Coronary artery (tissue), 2 donors: ENCODE results near the gene CLNK.

Source experiments
- DNase-seq: peaks from one replicate; pipeline ENCODE4 v3.0.0-alpha.2; 2017; ENCODE audit warnings: low spot score
- H3K27ac ChIP-seq, 2 donors: fragments of 200-600 bp; sonication (generic); one replicate each; pipeline ENCODE4 v1.5.1; 2016 to 2019
- H3K4me3 ChIP-seq: fragments of 200-600 bp; sonication (generic); 2 replicates; pipeline ENCODE4 v1.5.1; 2016; ENCODE audit warnings: mild to moderate bottlenecking, moderate library complexity
- TF ChIP-seq, protein P1 (sequence below): fragments of 200-600 bp; sonication (generic); IDR thresholded peaks from one replicate; pipeline ENCODE4 v1.5.1; 2019; ENCODE audit warnings: antibody characterized with exemption

The CLNK gene

DNA sequence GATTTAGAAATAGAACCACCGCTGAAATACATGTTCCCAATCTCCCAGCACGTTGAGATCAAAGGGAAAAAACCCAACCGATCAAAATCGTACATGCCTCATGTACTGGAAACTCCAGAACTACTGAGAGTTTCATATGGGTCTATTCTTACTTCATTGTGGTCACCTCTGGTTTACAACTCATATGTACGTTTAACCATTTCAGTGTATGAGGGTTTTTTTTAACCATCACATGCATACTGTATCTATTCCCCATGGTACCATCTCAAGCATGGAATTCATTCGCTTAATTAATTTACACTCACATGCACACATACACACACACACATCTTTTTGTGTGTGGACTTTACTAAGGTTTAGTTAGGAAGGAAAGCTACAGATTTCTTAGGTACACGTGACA lies 46.0 kb upstream of the CLNK start:
- H3K4me3 ChIP-seq: no peak overlapping the region
- TF ChIP-seq, protein P1, sequence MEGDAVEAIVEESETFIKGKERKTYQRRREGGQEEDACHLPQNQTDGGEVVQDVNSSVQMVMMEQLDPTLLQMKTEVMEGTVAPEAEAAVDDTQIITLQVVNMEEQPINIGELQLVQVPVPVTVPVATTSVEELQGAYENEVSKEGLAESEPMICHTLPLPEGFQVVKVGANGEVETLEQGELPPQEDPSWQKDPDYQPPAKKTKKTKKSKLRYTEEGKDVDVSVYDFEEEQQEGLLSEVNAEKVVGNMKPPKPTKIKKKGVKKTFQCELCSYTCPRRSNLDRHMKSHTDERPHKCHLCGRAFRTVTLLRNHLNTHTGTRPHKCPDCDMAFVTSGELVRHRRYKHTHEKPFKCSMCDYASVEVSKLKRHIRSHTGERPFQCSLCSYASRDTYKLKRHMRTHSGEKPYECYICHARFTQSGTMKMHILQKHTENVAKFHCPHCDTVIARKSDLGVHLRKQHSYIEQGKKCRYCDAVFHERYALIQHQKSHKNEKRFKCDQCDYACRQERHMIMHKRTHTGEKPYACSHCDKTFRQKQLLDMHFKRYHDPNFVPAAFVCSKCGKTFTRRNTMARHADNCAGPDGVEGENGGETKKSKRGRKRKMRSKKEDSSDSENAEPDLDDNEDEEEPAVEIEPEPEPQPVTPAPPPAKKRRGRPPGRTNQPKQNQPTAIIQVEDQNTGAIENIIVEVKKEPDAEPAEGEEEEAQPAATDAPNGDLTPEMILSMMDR: no peak
- no peak for DNase-seq

DNA sequence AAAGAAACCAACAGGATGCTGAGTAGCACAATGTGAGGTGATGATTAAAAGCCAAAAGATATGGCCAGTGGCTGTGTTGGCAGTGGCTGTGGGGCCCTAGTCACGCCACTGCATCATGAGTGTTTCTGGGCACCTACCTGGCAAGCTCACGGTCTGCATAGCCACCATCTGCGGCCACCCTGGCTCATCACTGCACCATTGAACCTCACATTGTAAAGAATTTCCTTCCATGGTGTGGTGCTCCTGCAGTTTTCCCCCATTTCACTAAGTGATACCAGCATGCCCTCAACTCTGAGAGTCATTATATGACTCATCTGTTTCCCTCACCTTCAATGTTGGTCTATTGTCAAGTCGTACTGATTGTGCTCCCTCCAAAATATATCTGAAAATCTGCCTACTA lies 45.5 kb upstream of the CLNK start:
- DNase-seq: no peak
- Histone ChIP-seq H3K4me3 (no peak overlapping the region), H3K27ac (no peak overlapping the region)
- TF ChIP-seq, protein P1: no peak

More for the DNA sequence above, 46.0 kb upstream of the CLNK start:
- no peak overlapping the region for H3K27ac ChIP-seq

DNA sequence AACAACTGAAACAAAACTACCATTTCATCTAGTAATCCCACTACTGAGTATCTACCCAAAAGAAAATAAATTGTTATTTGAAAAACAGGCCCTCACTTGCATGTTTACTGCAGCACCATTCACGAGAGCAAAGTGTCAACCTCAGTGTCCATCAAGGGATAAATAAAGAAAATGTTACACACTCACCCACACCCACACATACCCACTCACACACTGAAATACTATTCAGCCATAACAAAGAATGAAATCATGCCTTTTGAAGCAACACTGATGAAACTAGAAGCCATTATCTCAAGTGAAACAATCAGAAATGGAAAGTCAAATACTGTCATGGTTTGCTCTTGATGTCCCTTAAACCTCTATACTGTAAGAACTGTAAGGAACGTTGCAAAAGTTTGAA lies 44.8 kb upstream of the CLNK start:
- TF ChIP-seq, protein P1: no peak
- Histone ChIP-seq H3K27ac (no peak overlapping the region), H3K4me3 (no peak overlapping the region)
- DNase-seq: no peak

DNA sequence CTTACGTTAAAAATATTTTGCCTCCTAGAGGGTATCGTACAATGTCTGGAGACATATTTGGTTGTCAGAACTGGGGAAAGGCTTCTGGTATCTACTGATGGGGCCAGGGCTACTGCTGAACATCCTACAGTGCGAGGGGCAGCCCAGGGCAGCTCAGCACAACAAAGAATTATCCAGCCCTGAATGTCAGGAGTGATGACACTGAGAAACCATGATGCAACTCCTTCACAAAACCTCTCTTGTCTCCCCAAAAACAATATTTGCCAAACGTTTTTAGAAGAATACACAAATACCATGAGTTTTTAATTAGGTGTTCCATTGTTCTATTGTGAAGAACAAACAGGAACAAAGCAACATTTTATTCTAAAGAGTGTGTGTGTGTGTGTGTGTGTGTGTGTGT lies 43.4 kb upstream of the CLNK start:
- no peak overlapping the region for H3K27ac ChIP-seq
- TF ChIP-seq, protein P1: no peak
- no peak for DNase-seq
- H3K4me3 ChIP-seq: no peak overlapping the region

DNA sequence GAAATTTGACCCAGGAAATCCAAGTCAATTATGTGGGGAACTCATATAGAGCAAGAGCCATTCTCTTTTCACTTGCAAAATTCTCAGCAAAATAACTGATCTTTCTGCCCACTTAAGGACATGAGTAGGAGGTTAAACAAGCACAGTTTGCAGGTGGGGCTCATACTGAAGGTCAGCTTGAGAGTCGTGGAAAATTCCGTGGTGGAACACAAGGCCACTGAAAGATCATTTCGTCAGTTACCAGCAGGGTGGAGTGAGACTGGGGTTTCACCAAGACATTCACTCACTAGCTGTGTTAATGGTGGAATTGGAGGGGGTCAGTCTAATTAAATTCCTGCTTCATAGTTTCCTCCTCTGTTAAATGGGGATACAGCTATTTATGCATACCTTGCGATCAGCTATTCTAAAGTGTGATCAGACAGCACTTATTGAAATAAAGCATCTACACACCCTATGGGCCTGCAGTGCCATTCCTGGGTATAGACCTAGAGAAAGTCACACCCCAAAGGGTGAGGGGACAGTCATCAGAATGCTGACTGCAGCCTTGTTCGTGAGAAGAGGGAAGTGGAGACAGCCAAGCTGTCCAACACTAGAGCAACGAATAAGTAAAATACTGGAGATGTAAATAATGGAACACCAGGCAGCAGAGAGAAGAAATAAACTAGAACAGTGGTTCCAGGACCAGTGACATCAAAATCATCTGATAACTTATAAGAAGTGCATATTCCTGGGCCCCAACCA lies 42.7 kb upstream of the CLNK start:
- Histone ChIP-seq H3K4me3 (no peak overlapping the region), H3K27ac (no peak overlapping the region)
- DNase-seq: no peak
- TF ChIP-seq, protein P1: no peak

DNA sequence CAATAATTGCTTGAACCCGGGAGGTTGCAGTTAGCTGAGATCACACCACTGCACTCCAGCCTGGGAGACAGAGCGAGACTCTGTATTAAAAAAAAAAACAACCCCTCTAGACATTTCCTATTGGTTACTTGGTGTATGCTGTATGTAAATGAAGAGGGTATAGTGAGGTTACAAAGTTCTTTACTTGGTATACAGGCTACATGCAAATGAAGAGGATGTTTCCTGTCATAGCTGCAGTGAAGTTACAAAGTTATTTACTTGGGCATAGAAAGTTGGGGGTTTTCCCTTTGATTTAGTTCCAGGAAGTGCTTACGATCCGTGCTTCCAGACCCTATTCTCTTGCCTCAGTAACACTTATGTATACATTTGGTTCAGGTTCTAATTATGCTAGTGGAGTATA lies 38.4 kb upstream of the CLNK start:
- no peak for DNase-seq
- TF ChIP-seq, protein P1: no peak
- Histone ChIP-seq H3K4me3 (no peak overlapping the region), H3K27ac (no peak overlapping the region)

DNA sequence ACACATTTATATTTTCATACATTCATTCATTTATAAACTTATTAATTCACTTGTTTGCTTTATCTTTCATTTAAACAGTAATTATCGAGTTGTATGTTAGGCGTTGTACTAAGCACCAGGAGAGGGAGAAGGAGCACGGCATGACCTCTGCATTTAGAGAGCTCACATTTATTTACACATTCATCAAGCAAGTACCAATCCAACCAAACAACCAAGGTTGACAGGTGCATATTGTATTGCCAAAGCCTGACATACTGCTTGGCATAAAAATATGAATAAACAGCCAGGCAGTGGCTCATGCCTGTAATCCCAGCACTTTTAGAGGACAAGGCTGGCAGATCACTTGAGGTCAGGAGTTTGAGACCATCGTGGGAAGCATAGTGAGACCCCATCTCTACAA lies 37.0 kb upstream of the CLNK start:
- no peak overlapping the region for H3K27ac ChIP-seq
- no peak for DNase-seq

More for the DNA sequence above, 37.0 kb upstream of the CLNK start:
- TF ChIP-seq, protein P1: no peak
- no peak overlapping the region for H3K4me3 ChIP-seq
